Cardiac muscle cell (in vitro differentiated cells and primary cell): ENCODE results near the gene WDR91. TPM values are rescaled to one million over a fixed set of nuclear protein-coding genes. Genes with fewer than 3 reads are reported as not detected.

Source experiments
- DNase-seq, 2 donors: peaks; one replicate each; pipeline versions ENCODE4 v3.0.0 to v3.0.0-alpha.2; 2010 to 2017; ENCODE audit warnings: low read depth in 1 of 2, low spot score in 1 of 2
- H3K27ac ChIP-seq: fragments of 200-600 bp; sonication (generic); 2 replicates; pipeline ENCODE4 v1.5.1; 2016
- H3K27me3 ChIP-seq: fragments of 200-600 bp; sonication (generic); 2 replicates; pipeline ENCODE4 v1.6.0; 2016; ENCODE audit warnings: control low read depth
- H3K36me3 ChIP-seq: fragments of 200-600 bp; sonication (generic); 2 replicates; pipeline ENCODE4 v1.5.1; 2016; ENCODE audit warnings: control low read depth
- H3K4me1 ChIP-seq: fragments of 200-600 bp; sonication (generic); 2 replicates; pipeline ENCODE4 v1.8.1; 2017; ENCODE audit warnings: low read depth, mild to moderate bottlenecking, mixed run types
- H3K4me3 ChIP-seq: fragments of 200-600 bp; sonication (generic); 2 replicates; pipeline ENCODE4 v1.5.1; 2016; ENCODE audit warnings: mild to moderate bottlenecking
- H3K9me3 ChIP-seq: fragments of 200-600 bp; sonication (generic); 2 replicates; pipeline ENCODE4 v1.5.1; 2017; ENCODE audit warnings: low read depth, mild to moderate bottlenecking, control low read depth
- CTCF ChIP-seq: IDR thresholded peaks from 2 replicates; pipeline ENCODE4 v1.5.1; 2012; ENCODE audit warnings: low read depth, mild to moderate bottlenecking, low read length
- polyA plus RNA-seq: library from polyadenylated mRNA; unstranded; fragments of >200 nt; fragmentation: Nextera tagmentation; extraction: Ambion mirVana; gene quantifications from 2 replicates; pipeline ENCODE4 v1.2.1, GENCODE V29; 2016
- total RNA-seq: library from RNA; depleted of rRNA; stranded (reverse); fragments of >200 nt; gene quantifications from 2 replicates; pipeline ENCODE4 v1.2.3, GENCODE V29; 2016

Gene WDR91
- total and polyA plus RNA-seq, 2 experiments from 2014 or later: 13.6 to 16.7 TPM

- TF ChIP-seq CTCF: no peak
- Histone ChIP-seq H3K27me3 (no peaks in the 10 kb centered on the region), H3K27ac (peak overlapping the region; percentile 22), H3K4me3 (no peak overlapping the region), H3K36me3 (peaks cover 6% of the 10 kb centered on the region), H3K4me1 (peaks cover 26% of the 10 kb centered on the region), H3K9me3 (no peaks in the 10 kb centered on the region)
- DNase-seq: no peak
Observed at GRCh38 chr7:135207406-135208101, 3.8 kb downstream of the WDR91 start.

GRCh38 chr7:135206941-135207391 is 4.4 kb downstream of the WDR91 start:
- H3K36me3 ChIP-seq: peaks cover 6% of the 10 kb centered on the region
- H3K27ac ChIP-seq: peak overlapping the region; percentile 22
- H3K27me3 ChIP-seq: no peaks in the 10 kb centered on the region
- H3K9me3 ChIP-seq: no peaks in the 10 kb centered on the region
- H3K4me1 ChIP-seq: peaks cover 26% of the 10 kb centered on the region
- no peak for TF ChIP-seq CTCF
- DNase-seq: no peak
- H3K4me3 ChIP-seq: no peak overlapping the region

GRCh38 chr7:135205850-135206249 is 5.5 kb downstream of the WDR91 start:
- Histone ChIP-seq H3K9me3 (no peaks in the 10 kb centered on the region), H3K36me3 (peaks cover 6% of the 10 kb centered on the region), H3K4me1 (peaks cover 34% of the 10 kb centered on the region), H3K4me3 (no peak overlapping the region), H3K27ac (no peak overlapping the region), H3K27me3 (no peaks in the 10 kb centered on the region)
- no peak for DNase-seq
- no peak for TF ChIP-seq CTCF

- no peak for TF ChIP-seq CTCF
- Histone ChIP-seq H3K36me3 (peaks cover 6% of the 10 kb centered on the region), H3K27me3 (no peaks in the 10 kb centered on the region), H3K4me1 (peaks cover 39% of the 10 kb centered on the region), H3K4me3 (no peak overlapping the region), H3K27ac (no peak overlapping the region), H3K9me3 (no peaks in the 10 kb centered on the region)
- DNase-seq: no peak
Observed at GRCh38 chr7:135204876-135205275, 6.5 kb downstream of the WDR91 start.

- H3K36me3 ChIP-seq: peaks cover 6% of the 10 kb centered on the region
Observed at GRCh38 chr7:135204341-135204749, 7.0 kb downstream of the WDR91 start.

More at GRCh38 chr7:135204341-135204749, 7.0 kb downstream of the WDR91 start:
- TF ChIP-seq CTCF: no peak
- Histone ChIP-seq H3K9me3 (no peaks in the 10 kb centered on the region), H3K4me1 (peaks cover 34% of the 10 kb centered on the region), H3K27me3 (no peaks in the 10 kb centered on the region), H3K4me3 (no peak overlapping the region), H3K27ac (no peak overlapping the region)
- peak in 1 of 2 donors; percentile 78 for DNase-seq
